ENCODE results near the gene C2CD4D. TPM values are rescaled to one million over a fixed set of nuclear protein-coding genes. Genes with fewer than 3 reads are reported as not detected.
"Not testable (repeated sequence)": the region's sequence is repeated elsewhere in the genome, so short reads cannot be mapped to it uniquely, and the experiment has no call there.

Gene C2CD4D
- total and polyA plus RNA-seq, 7 donors, result 0.47 TPM; not detected in 6

DNA sequence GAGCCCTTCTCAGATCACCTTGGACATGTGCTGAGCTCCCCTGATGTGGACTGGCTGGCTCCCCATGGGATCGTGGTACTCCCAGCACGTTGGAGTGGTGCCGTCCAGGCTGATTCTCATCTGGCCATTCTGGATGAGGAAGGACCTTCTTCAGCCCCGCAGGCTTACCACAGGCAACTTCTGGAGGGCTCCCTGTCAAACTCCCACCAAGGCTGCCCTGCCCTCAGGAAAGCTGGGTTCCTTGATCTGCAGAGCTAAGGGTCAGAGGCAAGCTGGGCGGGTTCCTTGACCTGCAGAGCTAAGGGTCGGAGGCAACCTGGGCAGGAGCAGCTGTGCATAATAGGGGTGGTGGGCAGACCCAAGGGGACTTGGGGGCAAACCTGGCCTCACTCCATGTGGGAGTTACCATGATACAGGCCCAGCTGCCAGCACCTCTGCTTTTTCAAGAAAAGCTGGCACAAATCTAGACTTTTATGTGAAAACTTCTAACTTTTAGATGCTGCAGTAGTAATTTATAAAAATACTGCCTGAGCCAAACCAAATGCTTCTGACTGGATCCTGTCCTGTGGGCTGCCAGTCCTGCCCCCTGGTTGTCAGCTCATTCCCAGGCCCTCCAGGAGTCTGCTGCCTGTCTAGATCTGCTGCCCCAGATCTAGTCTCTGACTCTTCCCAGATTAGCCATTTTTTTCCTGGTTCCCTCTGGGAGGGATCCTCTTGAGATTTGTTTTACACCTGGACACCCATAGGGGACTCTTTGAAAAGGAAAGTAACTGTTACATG lies 19.5 kb upstream of the C2CD4D start:
- H3K9me3 ChIP-seq, result no peaks in the 10 kb centered on the region
- intact Hi-C loops (cut with DNase I), result no loop called here
- TF ChIP-seq, protein P1, sequence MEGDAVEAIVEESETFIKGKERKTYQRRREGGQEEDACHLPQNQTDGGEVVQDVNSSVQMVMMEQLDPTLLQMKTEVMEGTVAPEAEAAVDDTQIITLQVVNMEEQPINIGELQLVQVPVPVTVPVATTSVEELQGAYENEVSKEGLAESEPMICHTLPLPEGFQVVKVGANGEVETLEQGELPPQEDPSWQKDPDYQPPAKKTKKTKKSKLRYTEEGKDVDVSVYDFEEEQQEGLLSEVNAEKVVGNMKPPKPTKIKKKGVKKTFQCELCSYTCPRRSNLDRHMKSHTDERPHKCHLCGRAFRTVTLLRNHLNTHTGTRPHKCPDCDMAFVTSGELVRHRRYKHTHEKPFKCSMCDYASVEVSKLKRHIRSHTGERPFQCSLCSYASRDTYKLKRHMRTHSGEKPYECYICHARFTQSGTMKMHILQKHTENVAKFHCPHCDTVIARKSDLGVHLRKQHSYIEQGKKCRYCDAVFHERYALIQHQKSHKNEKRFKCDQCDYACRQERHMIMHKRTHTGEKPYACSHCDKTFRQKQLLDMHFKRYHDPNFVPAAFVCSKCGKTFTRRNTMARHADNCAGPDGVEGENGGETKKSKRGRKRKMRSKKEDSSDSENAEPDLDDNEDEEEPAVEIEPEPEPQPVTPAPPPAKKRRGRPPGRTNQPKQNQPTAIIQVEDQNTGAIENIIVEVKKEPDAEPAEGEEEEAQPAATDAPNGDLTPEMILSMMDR (IDR thresholded peaks at IDR 0.05), result no peak
- H3K27me3 ChIP-seq (ENCODE audit: insufficient read depth in 3 of 3, low read length in 2 of 3), result no peaks in the 10 kb centered on the region
- ATAC-seq (peak in 1 of 4 donors; percentile 13), DNase-seq (no peak)
- no peak overlapping the region for H3K4me3 ChIP-seq
- no peaks in the 10 kb centered on the region for H3K4me1 ChIP-seq
- no peak overlapping the region for H3K27ac ChIP-seq
- H3K36me3 ChIP-seq (ENCODE audit: insufficient read depth in 1 of 2, low read depth in 1 of 2), result no peaks in the 10 kb centered on the region
- WGBS, 3 donors, result 85 to 87% (median 86%) methylated on average over 6 of the region's 6 CpGs

GRCh38 chr1:151858030-151858746 lies 18.6 kb upstream of the C2CD4D start:
- TF ChIP-seq, protein P1 (IDR thresholded peaks at IDR 0.05), result no peak
- no peaks in the 10 kb centered on the region for H3K4me1 ChIP-seq
- no peaks in the 10 kb centered on the region for H3K36me3 ChIP-seq (ENCODE audit: insufficient read depth in 1 of 2, low read depth in 1 of 2)
- H3K27ac ChIP-seq, result no peak overlapping the region
- ATAC-seq, result no peak
- WGBS, 3 donors, result 60 to 66% (median 64%) methylated on average over 3 of the region's 3 CpGs
- no peaks in the 10 kb centered on the region for H3K9me3 ChIP-seq
- no peak for DNase-seq
- intact Hi-C loops (cut with DNase I), result no loop called here
- no peak overlapping the region for H3K4me3 ChIP-seq
- peaks cover 0 to 2% (median 0%) of the 10 kb centered on the region in 3 donors for H3K27me3 ChIP-seq (ENCODE audit: insufficient read depth in 3 of 3, low read length in 2 of 3)

- TF ChIP-seq, protein P1 (IDR thresholded peaks at IDR 0.05), result no peak
- Histone ChIP-seq H3K27me3 (ENCODE audit: insufficient read depth in 3 of 3, low read length in 2 of 3) (peaks cover 0 to 4% (median 2%) of the 10 kb centered on the region in 3 donors), H3K4me1 (no peaks in the 10 kb centered on the region), H3K36me3 (ENCODE audit: insufficient read depth in 1 of 2, low read depth in 1 of 2) (no peaks in the 10 kb centered on the region), H3K27ac (no peak overlapping the region), H3K4me3 (no peak overlapping the region), H3K9me3 (no peaks in the 10 kb centered on the region)
- ATAC-seq (no peak), DNase-seq (no peak)
- 63 to 74% (median 64%) methylated on average over 4 of the region's 4 CpGs for WGBS, 3 donors
- intact Hi-C loops (cut with DNase I), result no loop called here
Measured at GRCh38 chr1:151855933-151856332, 16.3 kb upstream of the C2CD4D start.

DNA sequence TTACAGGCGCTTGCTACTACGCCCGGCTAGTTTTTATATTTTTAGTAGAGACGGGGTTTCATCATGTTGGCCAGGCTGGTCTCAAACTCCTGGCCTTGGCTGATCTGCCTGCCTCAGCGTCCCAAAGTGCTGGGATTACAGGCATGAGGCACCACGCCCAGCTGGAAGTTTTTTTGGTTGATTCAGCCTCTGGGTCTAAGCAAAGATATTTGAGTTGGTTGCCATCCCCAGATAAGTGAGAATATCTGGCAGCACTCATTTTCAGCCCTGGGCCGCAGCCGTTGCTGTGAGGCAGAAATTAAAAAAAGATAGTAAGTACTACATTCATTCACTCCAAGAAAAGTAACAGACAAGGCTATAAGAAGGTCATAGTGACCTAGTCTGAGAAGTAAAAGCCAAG lies 15.9 kb upstream of the C2CD4D start:
- ATAC-seq; H3K27ac ChIP-seq; H3K36me3 ChIP-seq (ENCODE audit: insufficient read depth in 1 of 2, low read depth in 1 of 2); H3K4me1 ChIP-seq; H3K9me3 ChIP-seq; H3K27me3 ChIP-seq (ENCODE audit: insufficient read depth in 3 of 3, low read length in 2 of 3); H3K4me3 ChIP-seq; intact Hi-C loops (cut with DNase I); DNase-seq: not testable (repeated sequence)
- 54 to 78% (median 58%) methylated on average over 8 of the region's 8 CpGs for WGBS, 3 donors

GRCh38 chr1:151854658-151855057 lies 15.0 kb upstream of the C2CD4D start:
- no peak for DNase-seq
- WGBS, 3 donors, result 78 to 85% (median 79%) methylated on average over 7 of the region's 7 CpGs
- Histone ChIP-seq H3K4me1 (no peaks in the 10 kb centered on the region), H3K27ac (no peak overlapping the region), H3K27me3 (ENCODE audit: insufficient read depth in 3 of 3, low read length in 2 of 3) (peaks cover 0 to 13% (median 7%) of the 10 kb centered on the region in 3 donors), H3K4me3 (no peak overlapping the region), H3K9me3 (no peaks in the 10 kb centered on the region), H3K36me3 (ENCODE audit: insufficient read depth in 1 of 2, low read depth in 1 of 2) (no peaks in the 10 kb centered on the region)
- no peak for ATAC-seq
- intact Hi-C loops (cut with DNase I), result no loop called here
- TF ChIP-seq, protein P1 (IDR thresholded peaks at IDR 0.05), result no peak

Measured in psoas muscle (tissue), 8 donors.